LHCN-M2 (cell line): Measurements from ENCODE around the gene TCOF1. TPM values are rescaled to one million over a fixed set of nuclear protein-coding genes. Genes with fewer than 3 reads are reported as not detected.

ENCODE experiments used
- DNase-seq: peaks from one replicate; pipeline ENCODE4 v3.0.0-alpha.2; 2012; ENCODE audit warnings: low read depth
- total RNA-seq: library from RNA; depleted of rRNA; stranded (reverse); fragments of >200 nt; gene quantifications from 2 replicates; pipeline ENCODE4 v1.2.3, GENCODE V29; 2014

Gene TCOF1
- total RNA-seq, 1 experiment from 2014 or later, result 42.3 TPM

- no peak for DNase-seq
Observed at GRCh38 chr5:150391064-150391834, 33.8 kb downstream of the TCOF1 start.

- DNase-seq, result no peak
Observed at GRCh38 chr5:150391986-150392385, 34.5 kb downstream of the TCOF1 start.

- DNase-seq, result no peak
Observed at GRCh38 chr5:150392680-150393079, 35.2 kb downstream of the TCOF1 start.

- no peak for DNase-seq
Observed at GRCh38 chr5:150393096-150393645, 35.7 kb downstream of the TCOF1 start.

GRCh38 chr5:150394131-150394530, 36.6 kb downstream of the TCOF1 start:
- no peak for DNase-seq

- no peak for DNase-seq
Observed at GRCh38 chr5:150394912-150395687, 37.6 kb downstream of the TCOF1 start.

- no peak for DNase-seq
Observed at GRCh38 chr5:150395688-150395975, 38.1 kb downstream of the TCOF1 start.

- no peak for DNase-seq
Observed at GRCh38 chr5:150396267-150396666, 38.8 kb downstream of the TCOF1 start.

- no peak for DNase-seq
Observed at GRCh38 chr5:150397146-150397781, 39.8 kb downstream of the TCOF1 start.

- DNase-seq, result no peak
Observed at GRCh38 chr5:150397782-150398721, 40.6 kb downstream of the TCOF1 start.

- no peak for DNase-seq
Observed at GRCh38 chr5:150398722-150399523, 41.4 kb downstream of the TCOF1 start.

- DNase-seq, result peak; percentile 37
Observed at GRCh38 chr5:150399524-150400211, 42.2 kb downstream of the TCOF1 start.

- DNase-seq, result no peak
Observed at GRCh38 chr5:150400316-150401075, 43.0 kb downstream of the TCOF1 start.

- no peak for DNase-seq
Observed at GRCh38 chr5:150401076-150401375, 43.5 kb downstream of the TCOF1 start.

GRCh38 chr5:150401376-150402228, 44.1 kb downstream of the TCOF1 start:
- no peak for DNase-seq

GRCh38 chr5:150402229-150402773, 44.8 kb downstream of the TCOF1 start:
- no peak for DNase-seq

GRCh38 chr5:150402901-150403342, 45.4 kb downstream of the TCOF1 start:
- DNase-seq, result no peak

- DNase-seq, result no peak
Observed at GRCh38 chr5:150404121-150404520, 46.6 kb downstream of the TCOF1 start.
